ENCODE measurements around the gene HRG.

- TF ChIP-seq, protein P1, sequence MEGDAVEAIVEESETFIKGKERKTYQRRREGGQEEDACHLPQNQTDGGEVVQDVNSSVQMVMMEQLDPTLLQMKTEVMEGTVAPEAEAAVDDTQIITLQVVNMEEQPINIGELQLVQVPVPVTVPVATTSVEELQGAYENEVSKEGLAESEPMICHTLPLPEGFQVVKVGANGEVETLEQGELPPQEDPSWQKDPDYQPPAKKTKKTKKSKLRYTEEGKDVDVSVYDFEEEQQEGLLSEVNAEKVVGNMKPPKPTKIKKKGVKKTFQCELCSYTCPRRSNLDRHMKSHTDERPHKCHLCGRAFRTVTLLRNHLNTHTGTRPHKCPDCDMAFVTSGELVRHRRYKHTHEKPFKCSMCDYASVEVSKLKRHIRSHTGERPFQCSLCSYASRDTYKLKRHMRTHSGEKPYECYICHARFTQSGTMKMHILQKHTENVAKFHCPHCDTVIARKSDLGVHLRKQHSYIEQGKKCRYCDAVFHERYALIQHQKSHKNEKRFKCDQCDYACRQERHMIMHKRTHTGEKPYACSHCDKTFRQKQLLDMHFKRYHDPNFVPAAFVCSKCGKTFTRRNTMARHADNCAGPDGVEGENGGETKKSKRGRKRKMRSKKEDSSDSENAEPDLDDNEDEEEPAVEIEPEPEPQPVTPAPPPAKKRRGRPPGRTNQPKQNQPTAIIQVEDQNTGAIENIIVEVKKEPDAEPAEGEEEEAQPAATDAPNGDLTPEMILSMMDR (IDR thresholded peaks at IDR 0.05): no peak
- TF ChIP-seq POLR2A (IDR thresholded peaks at IDR 0.05): no peak
These were observed 32.3 kb upstream of the HRG start for GRCh38 chr3:186633481-186633880.

All from esophagus squamous epithelium (tissue), 4 donors.